GM19351 (cell line): ENCODE measurements around the gene GTF2F2.

Experiments
- ATAC-seq: cut with Tn5 transposase; IDR thresholded peaks from one replicate; pipeline ENCODE4 v1.9.1; 2021; ENCODE audit warnings: mild to moderate bottlenecking, moderate library complexity; ENCODE audit not compliant: unreplicated experiment

Gene GTF2F2

GRCh38 chr13:45209229-45209628 lies 88.9 kb downstream of the GTF2F2 start:
- no peak for ATAC-seq

GRCh38 chr13:45215392-45216077 lies 95.2 kb downstream of the GTF2F2 start:
- no peak for ATAC-seq

GRCh38 chr13:45216193-45216592 lies 95.9 kb downstream of the GTF2F2 start:
- no peak for ATAC-seq

GRCh38 chr13:45218689-45219088 lies 98.4 kb downstream of the GTF2F2 start:
- no peak for ATAC-seq

GRCh38 chr13:45219123-45219891 lies 99.0 kb downstream of the GTF2F2 start:
- ATAC-seq: no peak

- ATAC-seq: no peak
These were observed 99.6 kb downstream of the GTF2F2 start for GRCh38 chr13:45219938-45220375.

- ATAC-seq: no peak
These were observed 100.1 kb downstream of the GTF2F2 start for GRCh38 chr13:45220403-45220802.

GRCh38 chr13:45222516-45222915 lies 102.2 kb downstream of the GTF2F2 start:
- ATAC-seq: no peak

- no peak for ATAC-seq
These were observed 102.6 kb downstream of the GTF2F2 start for GRCh38 chr13:45222919-45223318.

- ATAC-seq: no peak
These were observed 103.9 kb downstream of the GTF2F2 start for GRCh38 chr13:45224176-45224575.

GRCh38 chr13:45225370-45225769 lies 105.1 kb downstream of the GTF2F2 start:
- ATAC-seq: no peak

- ATAC-seq: no peak
These were observed 105.7 kb downstream of the GTF2F2 start for GRCh38 chr13:45226024-45226423.

GRCh38 chr13:45228002-45228401 lies 107.7 kb downstream of the GTF2F2 start:
- ATAC-seq: no peak

GRCh38 chr13:45229172-45229571 lies 108.9 kb downstream of the GTF2F2 start:
- ATAC-seq: no peak

GRCh38 chr13:45231305-45231704 lies 111.0 kb downstream of the GTF2F2 start:
- ATAC-seq: no peak

- ATAC-seq: no peak
These were observed 111.4 kb downstream of the GTF2F2 start for GRCh38 chr13:45231722-45232121.

GRCh38 chr13:45232591-45232990 lies 112.3 kb downstream of the GTF2F2 start:
- no peak for ATAC-seq

- no peak for ATAC-seq
These were observed 118.9 kb downstream of the GTF2F2 start for GRCh38 chr13:45238945-45239795.

- no peak for ATAC-seq
These were observed 119.8 kb downstream of the GTF2F2 start for GRCh38 chr13:45240143-45240542.

- no peak for ATAC-seq
These were observed 121.8 kb downstream of the GTF2F2 start for GRCh38 chr13:45242070-45242469.

- no peak for ATAC-seq
These were observed 122.2 kb downstream of the GTF2F2 start for GRCh38 chr13:45242524-45242923.
